Activated naive CD4-positive, alpha-beta T cell treated with anti-CD3 and anti-CD28 coated beads, Interleukin-2, amount 50 U/mL, for 72 hours (primary cell): ENCODE measurements around the gene ZRANB1. TPM values are rescaled to one million over a fixed set of nuclear protein-coding genes. Genes with fewer than 3 reads are reported as not detected.
"Not testable (repeated sequence)": the region's sequence is repeated elsewhere in the genome, so short reads cannot be mapped to it uniquely, and the experiment has no call there.

Source experiments
- ATAC-seq, 2 donors: fragments of 150-1000 bp; cut with Tn5 transposase; 2 replicates each; pipeline ENCODE4 v1.10.0; 2021; ENCODE audit warnings: mild to moderate bottlenecking in 2 of 2, moderate library complexity in 2 of 2
- DNase-seq, 2 donors: peaks; one replicate each; pipeline ENCODE4 v3.0.0; 2021 to 2022; ENCODE audit warnings: low spot score in 2 of 2
- H3K27ac Mint-ChIP-seq, 2 donors: one replicate each; pipeline ENCODE4 v1.8.0; 2022; ENCODE audit warnings: mild to moderate bottlenecking in 2 of 2, mixed read lengths in 2 of 2
- H3K36me3 Mint-ChIP-seq, 2 donors: one replicate each; pipeline ENCODE4 v1.8.0; 2022; ENCODE audit warnings: mixed read lengths in 2 of 2
- H3K9me3 Mint-ChIP-seq, 2 donors: one replicate each; pipeline ENCODE4 v1.8.0; 2022; ENCODE audit warnings: mixed read lengths in 2 of 2
- total RNA-seq, 2 donors: library from RNA; stranded (reverse); gene quantifications; one replicate each; pipeline ENCODE4 v1.2.3, GENCODE V29; 2022

ZRANB1 gene
- total RNA-seq, 2 donors from 2014 or later: 10.4 to 12.3 TPM

DNA sequence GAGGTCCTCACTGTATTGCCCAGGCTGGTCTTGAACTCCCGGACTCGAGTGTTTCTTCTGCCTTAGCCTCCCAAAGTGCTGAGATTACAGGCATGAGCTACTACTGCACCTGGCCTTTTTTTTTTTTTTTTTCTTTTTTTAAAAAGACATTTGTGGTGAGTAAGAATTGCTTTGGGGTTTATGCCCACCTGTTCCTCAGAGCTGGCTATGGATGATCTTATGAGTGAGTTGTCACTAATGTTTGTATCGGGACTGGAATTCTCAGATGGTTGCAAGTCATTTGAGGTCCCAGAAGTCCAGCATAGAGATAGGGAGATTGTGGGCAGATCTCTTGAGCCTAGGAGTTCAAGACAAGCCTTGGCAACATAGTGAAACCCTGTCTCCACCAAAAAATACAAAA is 35.2 kb downstream of the ZRANB1 start:
- Mint-ChIP-seq H3K36me3 (peaks cover 0 to 5% of the 10 kb centered on the region in 2 donors), H3K9me3 (no peaks in the 10 kb centered on the region), H3K27ac (no peak overlapping the region)
- ATAC-seq (no peak), DNase-seq (no peak)

DNA sequence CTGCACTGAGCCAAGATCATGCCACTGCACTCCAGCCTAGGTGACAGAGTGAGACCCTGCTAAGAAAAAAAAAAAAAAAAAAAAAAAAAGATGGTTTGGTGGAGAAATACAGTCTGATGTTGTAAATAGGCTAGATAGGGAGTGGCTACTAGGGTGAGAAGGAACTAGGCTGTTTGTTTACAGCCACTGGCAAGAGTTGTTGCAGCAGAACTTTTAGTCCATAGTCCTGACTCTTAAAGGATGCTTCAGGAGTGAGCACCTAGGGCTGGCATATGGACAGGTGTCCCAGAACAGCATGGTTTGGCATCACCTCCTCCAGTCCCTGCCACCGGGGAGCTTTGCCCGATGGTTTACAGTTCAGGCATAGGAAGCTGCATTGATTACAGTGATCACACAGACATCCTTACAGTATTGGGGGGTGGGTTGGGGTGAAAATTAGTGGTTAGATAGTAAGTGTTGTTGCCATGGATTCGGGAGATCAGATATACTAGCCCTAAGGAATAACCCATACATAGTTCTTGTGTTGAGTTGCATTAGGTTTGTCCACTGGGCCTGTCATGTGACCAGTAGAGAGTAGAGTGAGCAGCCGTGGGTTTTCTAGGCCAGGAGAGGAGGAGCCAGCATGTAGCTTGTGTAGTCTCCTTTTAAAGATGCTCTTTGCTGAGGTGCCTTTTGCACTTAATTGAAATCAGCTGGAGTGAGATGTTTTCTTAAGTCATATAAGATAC is 35.9 kb downstream of the ZRANB1 start:
- H3K36me3 Mint-ChIP-seq: peaks cover 0 to 5% of the 10 kb centered on the region in 2 donors
- no peaks in the 10 kb centered on the region for H3K9me3 Mint-ChIP-seq
- DNase-seq (no peak), ATAC-seq (no peak)
- no peak overlapping the region for H3K27ac Mint-ChIP-seq

DNA sequence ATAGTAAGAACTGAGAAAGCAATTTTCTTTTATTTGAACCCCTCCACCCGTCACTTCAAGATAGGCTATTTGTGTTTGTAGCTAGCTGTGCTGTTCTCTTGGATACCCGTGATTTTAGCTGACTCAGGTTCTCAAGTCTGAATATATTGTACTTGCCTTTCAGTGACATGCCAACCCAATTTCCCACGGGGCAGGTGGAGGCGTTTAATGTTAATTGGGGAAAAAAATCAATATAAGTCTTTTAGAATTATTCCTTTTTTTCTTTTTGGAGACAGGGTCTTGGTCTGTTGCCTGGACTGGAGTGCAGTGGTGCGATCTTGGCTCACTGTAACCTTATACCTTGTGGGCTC is 36.4 kb downstream of the ZRANB1 start:
- no peaks in the 10 kb centered on the region for H3K9me3 Mint-ChIP-seq
- ATAC-seq (no peak), DNase-seq (no peak)
- no peak overlapping the region for H3K27ac Mint-ChIP-seq
- H3K36me3 Mint-ChIP-seq: peaks cover 0 to 5% of the 10 kb centered on the region in 2 donors

DNA sequence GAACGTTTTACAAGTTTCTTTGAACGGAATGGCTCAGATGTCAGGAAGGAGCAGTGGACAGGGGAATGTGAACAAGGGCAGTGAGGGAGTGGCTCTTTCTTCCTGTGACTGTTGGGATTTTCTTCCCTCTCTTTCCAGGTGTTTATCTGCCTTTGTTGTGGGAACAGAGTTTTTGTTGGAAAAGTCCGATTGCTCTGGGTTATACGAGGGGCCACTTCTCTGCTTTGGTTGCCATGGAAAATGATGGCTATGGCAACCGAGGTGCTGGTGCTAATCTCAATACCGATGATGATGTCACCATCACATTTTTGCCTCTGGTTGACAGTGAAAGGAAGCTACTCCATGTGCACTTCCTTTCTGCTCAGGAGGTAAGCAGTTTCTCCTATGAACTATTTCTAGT is 41.4 kb downstream of the ZRANB1 start:
- ATAC-seq: no peak
- Mint-ChIP-seq H3K9me3 (no peaks in the 10 kb centered on the region), H3K36me3 (peaks cover 0 to 11% of the 10 kb centered on the region in 2 donors), H3K27ac (peak overlapping the region in 1 of 2 donors; percentile 5)
- no peak for DNase-seq

DNA sequence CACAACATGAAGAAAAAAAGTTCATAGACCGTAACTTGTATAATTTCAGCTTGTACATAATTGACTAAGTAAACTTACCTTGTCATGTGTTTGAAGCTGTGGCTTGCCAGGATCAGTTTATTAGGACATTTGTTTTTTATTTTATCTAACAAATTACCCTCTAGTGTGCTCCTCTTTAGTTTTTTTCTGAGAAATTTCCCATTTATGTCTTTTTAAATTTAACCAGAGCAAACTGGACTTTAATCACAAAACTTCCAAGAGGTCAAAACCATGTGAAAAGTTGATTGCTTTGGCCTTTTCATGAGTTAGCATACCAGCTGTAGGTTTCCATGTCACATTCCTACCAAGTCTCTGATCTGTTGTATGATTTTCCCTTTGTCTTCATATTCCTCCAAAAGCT is 42.5 kb downstream of the ZRANB1 start:
- peaks cover 3 to 13% of the 10 kb centered on the region in 2 donors for H3K36me3 Mint-ChIP-seq
- ATAC-seq: no peak
- H3K27ac Mint-ChIP-seq: peak overlapping the region in 1 of 2 donors; percentile 72
- no peak for DNase-seq
- H3K9me3 Mint-ChIP-seq: no peaks in the 10 kb centered on the region

DNA sequence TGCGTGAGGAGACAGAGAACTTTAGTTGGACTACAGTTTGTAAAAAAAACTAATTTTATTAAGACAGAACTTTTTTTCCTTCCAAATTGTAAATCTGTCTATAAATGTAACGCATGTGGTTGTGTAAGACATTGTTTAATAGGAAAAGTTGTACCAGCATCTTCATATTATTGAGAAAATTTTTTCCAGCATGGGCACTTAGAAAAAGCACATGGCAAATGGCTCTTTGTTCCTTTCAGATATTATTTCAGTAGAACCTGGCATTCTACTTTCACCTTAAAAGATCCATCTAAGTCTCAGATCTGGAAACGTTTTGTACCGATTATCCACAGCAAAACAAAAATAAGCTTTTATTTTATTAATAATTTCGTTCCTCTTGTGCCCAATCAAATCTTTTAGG is 43.2 kb downstream of the ZRANB1 start:
- no peak for ATAC-seq
- DNase-seq: no peak
- H3K36me3 Mint-ChIP-seq: peaks cover 5 to 15% of the 10 kb centered on the region in 2 donors
- H3K9me3 Mint-ChIP-seq: no peaks in the 10 kb centered on the region
- no peak overlapping the region for H3K27ac Mint-ChIP-seq

DNA sequence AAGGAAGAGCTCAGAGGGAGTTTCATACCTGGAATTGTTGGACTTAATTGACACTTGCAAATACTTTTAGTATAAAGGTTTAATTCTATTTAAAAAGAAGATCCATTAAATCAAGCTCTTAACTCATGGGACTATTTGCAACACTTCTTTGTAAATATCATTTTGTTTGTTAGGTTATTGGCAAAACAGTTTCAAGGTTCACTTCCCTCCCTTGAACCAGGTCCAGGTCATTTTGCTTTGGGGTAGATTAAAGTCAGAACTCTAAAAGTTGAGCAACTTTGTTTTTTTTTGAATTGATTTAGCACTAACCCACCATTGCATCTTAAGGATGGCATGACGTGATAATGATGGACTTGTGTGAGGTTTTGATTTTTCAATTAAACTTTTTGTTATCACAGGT is 45.9 kb downstream of the ZRANB1 start:
- ATAC-seq (no peak), DNase-seq (no peak)
- Mint-ChIP-seq H3K36me3 (peaks cover 5 to 15% of the 10 kb centered on the region in 2 donors), H3K27ac (no peak overlapping the region), H3K9me3 (no peaks in the 10 kb centered on the region)

DNA sequence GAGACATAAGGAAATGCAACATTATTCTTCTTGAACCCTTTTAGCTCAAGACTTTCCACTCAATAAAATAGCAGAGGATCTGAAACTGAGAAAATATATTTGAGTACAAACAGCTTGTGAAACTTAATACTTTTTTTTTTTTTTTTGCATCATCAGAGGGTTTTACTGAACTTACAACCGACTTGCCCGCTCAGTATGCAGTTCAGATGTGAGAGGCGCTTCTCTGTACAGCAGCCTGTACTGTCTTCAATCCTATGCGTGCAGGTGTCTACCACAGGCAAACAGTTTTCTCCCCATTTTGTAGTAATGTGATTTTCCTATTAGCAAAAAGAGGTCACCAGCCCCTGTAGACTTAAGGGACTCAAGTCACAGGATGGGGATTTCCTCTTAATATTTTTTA is 46.8 kb downstream of the ZRANB1 start:
- Mint-ChIP-seq H3K27ac (peak overlapping the region in 1 of 2 donors; percentile 50), H3K36me3 (peaks cover 5 to 15% of the 10 kb centered on the region in 2 donors)
- DNase-seq, ATAC-seq, H3K9me3 Mint-ChIP-seq: not testable (repeated sequence)

DNA sequence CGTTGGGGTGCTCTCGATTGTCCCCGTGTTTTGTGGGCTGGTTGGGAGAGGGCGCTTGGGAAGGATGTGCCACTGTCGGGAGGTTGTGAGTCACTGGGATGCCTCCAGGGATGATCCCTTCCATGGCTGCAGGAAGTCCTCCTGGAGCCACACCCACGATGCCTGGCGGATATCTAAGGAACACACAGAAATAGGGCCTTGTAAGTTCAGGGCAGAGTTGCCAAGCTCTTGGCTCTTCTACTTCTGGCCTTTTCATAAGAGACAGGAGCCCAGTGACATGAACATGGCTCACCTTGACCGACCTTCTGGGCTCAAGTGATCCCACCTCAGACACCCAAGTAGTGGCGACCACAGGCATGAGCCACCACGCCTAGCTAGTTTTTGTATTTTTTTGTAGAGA is 47.6 kb downstream of the ZRANB1 start:
- no peaks in the 10 kb centered on the region for H3K9me3 Mint-ChIP-seq
- H3K27ac Mint-ChIP-seq: peak overlapping the region in 1 of 2 donors; percentile 55
- H3K36me3 Mint-ChIP-seq: peaks cover 5 to 13% of the 10 kb centered on the region in 2 donors
- DNase-seq (no peak), ATAC-seq (no peak)

DNA sequence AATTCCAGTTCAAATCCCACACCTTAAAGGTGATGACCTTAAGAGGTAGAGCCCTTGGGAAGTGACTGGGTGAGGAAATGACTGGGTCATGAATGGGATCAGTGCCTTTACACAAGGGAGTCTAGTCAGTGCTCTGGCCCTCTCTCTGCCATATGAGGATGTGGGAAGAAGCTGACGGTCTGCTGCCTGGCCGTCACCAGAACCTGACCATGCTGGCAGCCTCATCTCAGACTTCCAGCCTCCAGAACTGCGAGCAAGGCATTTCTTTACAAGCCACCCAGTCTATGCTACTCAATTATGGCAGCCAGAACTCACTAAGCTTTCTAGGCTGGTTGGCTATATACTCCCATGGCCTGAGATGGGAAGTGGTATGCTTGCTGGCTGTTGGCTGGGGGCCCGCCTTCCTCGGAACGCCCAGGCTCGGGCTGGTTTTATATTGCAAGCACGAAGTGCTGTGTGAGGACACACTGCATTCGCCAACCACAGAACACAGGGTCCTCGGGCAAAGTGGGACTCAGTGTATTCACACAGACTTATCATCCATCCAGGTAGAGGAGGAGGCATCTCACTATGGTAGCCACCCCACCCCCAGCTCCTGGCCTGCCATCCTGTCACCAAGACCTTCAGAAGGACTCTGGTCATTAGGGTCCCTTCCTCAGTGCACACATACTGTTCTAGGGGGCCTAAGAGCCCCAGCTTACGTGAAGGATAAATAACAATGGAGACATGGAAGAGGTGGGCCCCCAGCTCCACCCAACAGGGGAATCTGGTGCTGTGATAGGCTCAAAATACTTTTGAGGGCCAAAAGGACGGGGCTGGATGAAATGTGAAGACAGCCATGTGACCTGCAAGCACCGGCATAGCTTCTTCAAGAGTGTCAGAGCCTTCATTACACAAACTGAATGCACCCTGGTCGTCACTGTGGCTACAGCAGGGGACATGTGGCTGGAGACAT is 49.0 kb downstream of the ZRANB1 start:
- Mint-ChIP-seq H3K27ac (peak overlapping the region in 1 of 2 donors; percentile 36), H3K9me3 (no peaks in the 10 kb centered on the region), H3K36me3 (peaks cover 5 to 9% of the 10 kb centered on the region in 2 donors)
- DNase-seq (no peak), ATAC-seq (no peak)

DNA sequence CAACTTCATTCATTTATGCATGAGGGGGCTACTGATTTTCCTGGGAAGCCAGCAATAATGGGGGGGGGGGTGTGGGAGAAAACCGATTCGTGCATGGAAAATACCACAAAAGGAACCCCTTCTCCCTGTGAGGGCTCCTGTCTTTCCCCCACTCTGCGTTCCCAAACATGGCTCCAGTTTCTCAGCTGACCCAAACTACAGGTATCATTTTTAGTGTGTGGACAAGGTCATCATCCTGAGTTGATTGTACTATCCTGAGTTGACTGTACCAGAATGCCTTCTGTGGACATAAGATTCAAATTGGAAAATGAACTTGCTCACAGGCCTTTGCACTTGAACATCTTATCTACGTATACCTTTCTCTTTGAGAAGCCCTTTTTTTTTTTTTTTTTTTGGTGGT is 49.9 kb downstream of the ZRANB1 start:
- Mint-ChIP-seq H3K9me3 (no peaks in the 10 kb centered on the region), H3K27ac (no peak overlapping the region), H3K36me3 (peaks cover 5 to 9% of the 10 kb centered on the region in 2 donors)
- DNase-seq: no peak
- ATAC-seq: peak in 1 of 2 donors; percentile 53

DNA sequence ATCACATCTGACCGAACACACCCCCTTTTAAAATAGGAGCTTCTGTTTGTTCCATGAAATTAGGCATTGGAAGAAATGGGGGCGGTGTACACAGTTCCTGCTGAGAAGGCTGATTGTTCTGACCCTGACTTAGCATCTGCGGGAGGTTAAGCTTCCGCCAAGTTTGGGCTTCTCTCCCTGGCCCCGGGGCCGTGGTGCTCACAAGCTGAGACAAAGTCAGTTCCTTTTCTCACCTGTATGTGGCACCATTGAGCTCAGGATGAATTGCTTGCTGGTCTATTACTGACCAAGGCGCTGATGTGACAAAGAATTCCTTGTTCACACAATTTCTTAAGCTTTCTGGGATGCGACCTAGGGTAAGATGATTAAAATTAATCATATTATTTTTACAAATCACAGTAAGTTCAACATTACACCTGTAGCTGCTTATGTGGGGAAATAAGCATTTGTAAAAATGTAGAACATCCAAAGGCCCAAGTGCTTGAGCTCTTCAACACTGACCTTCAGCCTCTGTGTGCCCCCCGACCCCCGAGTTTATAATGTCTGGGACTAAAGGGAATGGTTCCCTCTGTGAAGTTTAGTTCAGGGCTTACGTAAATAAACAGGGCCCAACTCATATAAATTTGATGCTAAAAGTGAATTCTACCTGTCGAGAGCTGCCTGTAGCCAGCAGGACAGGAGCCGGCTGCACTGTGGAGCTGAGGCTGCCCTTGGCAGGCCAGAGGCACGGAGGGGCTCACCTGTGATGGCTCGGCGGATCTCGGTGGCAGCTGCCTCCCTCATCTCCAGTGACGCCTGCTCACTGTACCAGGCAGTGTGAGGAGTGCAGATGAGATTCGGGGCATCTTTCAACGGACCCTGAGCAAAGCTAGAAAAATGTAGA is 50.8 kb downstream of the ZRANB1 start:
- no peaks in the 10 kb centered on the region for H3K9me3 Mint-ChIP-seq
- H3K36me3 Mint-ChIP-seq: peaks cover 5 to 9% of the 10 kb centered on the region in 2 donors
- peak; percentile 48 to 52 for ATAC-seq
- peak in 1 of 2 donors; percentile 49 for DNase-seq
- H3K27ac Mint-ChIP-seq: no peak overlapping the region

DNA sequence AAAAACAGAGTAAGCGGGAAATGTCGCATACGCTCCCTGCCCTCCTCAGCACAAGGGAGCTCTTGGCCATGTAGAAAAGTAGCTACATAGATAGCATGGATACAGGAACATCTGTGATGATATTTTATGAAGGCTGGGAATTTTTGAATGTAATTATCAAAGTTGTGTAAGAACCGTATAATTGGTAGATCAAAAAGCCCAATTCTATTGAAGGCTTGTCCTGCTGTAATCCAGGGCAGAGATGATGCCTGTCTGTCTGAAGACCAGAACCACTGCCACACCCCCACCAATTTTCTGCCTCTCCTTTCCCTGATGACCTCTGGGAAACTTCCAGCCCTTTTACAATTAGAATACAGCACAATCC is 51.4 kb downstream of the ZRANB1 start:
- DNase-seq (no peak), ATAC-seq (no peak)
- Mint-ChIP-seq H3K36me3 (peaks cover 5 to 9% of the 10 kb centered on the region in 2 donors), H3K9me3 (no peaks in the 10 kb centered on the region), H3K27ac (no peak overlapping the region)

DNA sequence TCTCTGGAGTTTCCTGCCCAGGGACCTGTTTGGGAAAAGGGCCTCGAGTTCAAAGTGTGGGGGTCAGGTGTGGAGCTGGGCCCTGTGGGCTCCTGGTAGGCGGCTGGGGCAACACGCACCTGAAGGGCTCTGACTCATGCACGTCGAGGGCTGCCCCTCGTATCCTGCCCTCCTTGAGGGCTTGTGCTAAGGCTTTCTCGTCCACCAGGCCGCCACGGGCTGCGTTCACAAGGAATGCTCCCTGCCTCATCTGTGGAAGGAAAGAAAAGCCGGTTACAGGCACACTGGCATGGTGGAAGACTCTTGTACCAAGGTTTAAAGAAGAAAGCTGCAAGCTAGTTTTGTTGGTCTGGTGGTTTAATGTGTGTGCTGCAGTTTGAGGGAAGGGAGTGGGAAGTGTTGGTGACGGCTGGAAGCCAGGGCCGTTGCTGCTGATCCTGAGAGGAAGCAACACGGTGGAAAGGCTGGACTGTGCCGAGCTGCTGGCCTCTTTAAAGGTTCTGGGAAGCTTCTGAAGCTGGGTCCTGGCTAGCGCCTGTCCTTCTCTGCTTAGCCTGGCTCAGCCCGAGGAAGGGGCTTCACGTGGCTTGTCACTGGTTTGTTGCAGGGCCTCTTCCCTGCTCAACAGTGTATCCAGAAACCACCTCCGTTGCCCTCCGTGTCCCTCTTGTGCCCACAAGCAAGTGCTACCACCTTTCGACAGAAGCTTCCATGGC is 52.0 kb downstream of the ZRANB1 start:
- no peak for DNase-seq
- no peaks in the 10 kb centered on the region for H3K9me3 Mint-ChIP-seq
- H3K27ac Mint-ChIP-seq: no peak overlapping the region
- no peak for ATAC-seq
- H3K36me3 Mint-ChIP-seq: peaks cover 5 to 8% of the 10 kb centered on the region in 2 donors

DNA sequence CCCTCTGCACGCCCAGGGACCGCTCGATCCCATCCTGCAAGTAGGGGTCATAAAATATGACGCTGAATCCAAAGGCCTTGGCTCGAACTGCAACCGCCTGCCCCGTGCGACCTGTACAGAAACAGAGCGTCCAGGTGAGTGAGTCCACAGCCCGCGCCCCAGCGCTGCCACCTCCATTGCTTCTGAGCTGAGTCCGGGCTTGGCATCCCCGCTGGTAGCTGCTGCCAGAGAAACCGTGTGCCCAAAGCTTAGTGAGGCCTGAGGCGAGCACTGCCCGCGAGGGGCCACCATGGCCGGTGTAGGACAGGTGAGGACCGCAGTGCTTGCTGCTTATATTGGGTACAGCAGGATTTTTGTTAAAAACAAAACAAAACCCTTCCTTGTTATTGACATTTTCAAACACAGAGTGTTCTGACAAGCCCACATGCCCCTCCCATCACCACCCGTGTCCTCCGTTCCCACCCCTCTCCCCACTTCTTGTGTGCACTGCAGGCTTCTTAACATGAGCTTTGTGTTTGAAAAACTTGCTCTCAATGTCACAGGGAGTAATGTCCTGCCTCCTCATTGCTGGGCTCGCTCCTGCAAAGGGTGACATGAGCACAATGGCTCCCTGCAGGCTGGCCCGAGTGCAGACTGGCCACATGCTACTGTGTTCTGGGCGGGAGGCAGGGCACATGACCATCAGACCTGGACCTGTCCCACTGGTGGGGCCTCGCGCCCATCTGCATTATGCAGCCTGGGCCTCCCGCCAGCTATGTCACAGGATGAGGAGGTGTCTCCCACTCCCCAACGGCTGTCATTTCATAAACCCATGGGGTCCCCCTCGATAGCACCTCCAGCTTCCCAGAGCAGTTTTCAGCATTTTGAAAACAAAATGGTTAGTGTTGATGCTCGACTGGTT is 52.9 kb downstream of the ZRANB1 start:
- DNase-seq (no peak), ATAC-seq (no peak)
- H3K27ac Mint-ChIP-seq: no peak overlapping the region
- no peaks in the 10 kb centered on the region for H3K36me3 Mint-ChIP-seq
- H3K9me3 Mint-ChIP-seq: no peaks in the 10 kb centered on the region
